Glomerular endothelial cell (primary cell): ENCODE data around the gene KDM4E. TPM values are rescaled to one million over a fixed set of nuclear protein-coding genes. Genes with fewer than 3 reads are reported as not detected.

Source experiments
- total RNA-seq: library from RNA; depleted of rRNA; stranded (reverse); fragments of >200 nt; gene quantifications from 2 replicates; pipeline ENCODE4 v1.2.3, GENCODE V29; 2015

Gene KDM4E
- total RNA-seq, 1 donor from 2014 or later, result not detected

Other genes starting within 250 kb of the KDM4E start
- 48.0 and 52.9 TPM in 2 replicates for gene CWC15, start 51.7 kb upstream of the KDM4E start, total RNA-seq
- gene KDM4D, start 51.5 kb upstream of the KDM4E start, total RNA-seq, result 0.58 and 0.99 TPM in 2 replicates
- not detected in 2 replicates for gene KDM4F, start 24.2 kb downstream of the KDM4E start, total RNA-seq
- gene SRSF8, start 41.7 kb downstream of the KDM4E start, total RNA-seq, result 25.4 and 30.2 TPM in 2 replicates
- 29.0 and 29.8 TPM in 2 replicates for gene ENDOD1, start 64.6 kb downstream of the KDM4E start, total RNA-seq
- gene SESN3, start 205.9 kb downstream of the KDM4E start, total RNA-seq, result 8.9 and 19.8 TPM in 2 replicates